HG03460 (cell line): ENCODE data around the gene FRRS1.
A peak's percentile ranks its signal among the peaks of the same experiment; 100 is the strongest.
"Not testable (repeated sequence)": the region's sequence is repeated elsewhere in the genome, so short reads cannot be mapped to it uniquely, and the experiment has no call there.

Source experiments
- ATAC-seq: cut with Tn5 transposase; IDR thresholded peaks from one replicate; pipeline ENCODE4 v1.9.1; 2021; ENCODE audit not compliant: unreplicated experiment

FRRS1 gene

GRCh38 chr1:99768104-99768503 is 1.7 kb upstream of the FRRS1 start:
- ATAC-seq: no peak

GRCh38 chr1:99764909-99765308 is 1.5 kb downstream of the FRRS1 start:
- ATAC-seq: no peak

GRCh38 chr1:99764439-99764838 is 2.0 kb downstream of the FRRS1 start:
- ATAC-seq: no peak

- no peak for ATAC-seq
Measured at GRCh38 chr1:99763956-99764355, 2.5 kb downstream of the FRRS1 start.

GRCh38 chr1:99761774-99762173 is 4.7 kb downstream of the FRRS1 start:
- ATAC-seq: no peak

- no peak for ATAC-seq
Measured at GRCh38 chr1:99759518-99760160, 6.8 kb downstream of the FRRS1 start.

GRCh38 chr1:99758686-99759517 is 7.5 kb downstream of the FRRS1 start:
- ATAC-seq: not testable (repeated sequence)

GRCh38 chr1:99758073-99758511 is 8.3 kb downstream of the FRRS1 start:
- ATAC-seq: peak; percentile 76

GRCh38 chr1:99756598-99756997 is 9.8 kb downstream of the FRRS1 start:
- no peak for ATAC-seq

GRCh38 chr1:99755664-99756063 is 10.8 kb downstream of the FRRS1 start:
- ATAC-seq: no peak

- no peak for ATAC-seq
Measured at GRCh38 chr1:99754697-99755096, 11.7 kb downstream of the FRRS1 start.

GRCh38 chr1:99754055-99754626 is 12.3 kb downstream of the FRRS1 start:
- no peak for ATAC-seq

- peak; percentile 66 for ATAC-seq
Measured at GRCh38 chr1:99751877-99752504, 14.4 kb downstream of the FRRS1 start.

GRCh38 chr1:99749504-99750347 is 16.7 kb downstream of the FRRS1 start:
- peak; percentile 90 for ATAC-seq

- no peak for ATAC-seq
Measured at GRCh38 chr1:99748419-99748818, 18.0 kb downstream of the FRRS1 start.

- no peak for ATAC-seq
Measured at GRCh38 chr1:99745684-99746083, 20.8 kb downstream of the FRRS1 start.

- ATAC-seq: no peak
Measured at GRCh38 chr1:99745061-99745460, 21.4 kb downstream of the FRRS1 start.

- ATAC-seq: no peak
Measured at GRCh38 chr1:99740141-99740540, 26.3 kb downstream of the FRRS1 start.

GRCh38 chr1:99738858-99739465 is 27.5 kb downstream of the FRRS1 start:
- no peak for ATAC-seq

GRCh38 chr1:99737016-99737415 is 29.4 kb downstream of the FRRS1 start:
- no peak for ATAC-seq
